Kidney (tissue), 14 donors: ENCODE data around the gene INAFM2. TPM values are rescaled to one million over a fixed set of nuclear protein-coding genes. Genes with fewer than 3 reads are reported as not detected.

ENCODE experiments used
- DNase-seq, 5 donors: peaks; one replicate each; pipeline ENCODE4 v3.0.0-alpha.2; 2013 to 2020
- FAIRE-seq: peaks from 2 replicates; lab custom pipeline; 2012; peaks lifted over from hg19 to GRCh38; lab: Jason Lieb, UNC
- H3K27ac ChIP-seq, 2 donors: one replicate each; pipeline ENCODE4 v1.7.0; 2013; ENCODE audit warnings: low read depth in 2 of 2, low read length in 2 of 2, inconsistent platforms in 1 of 2
- H3K27me3 ChIP-seq: one replicate; pipeline ENCODE4 v1.7.1; 2013; ENCODE audit warnings: low read length, inconsistent platforms; ENCODE audit not compliant: control insufficient read depth, insufficient read depth
- H3K36me3 ChIP-seq, 3 donors: one replicate each; pipeline versions ENCODE4 v1.7.0 to v1.7.1; 2013; ENCODE audit warnings: low read length in 3 of 3, control low read depth in 1 of 3, inconsistent platforms in 1 of 3; ENCODE audit not compliant: insufficient read depth in 3 of 3, control insufficient read depth in 2 of 3
- H3K4me1 ChIP-seq, 3 donors: one replicate each; pipeline versions ENCODE4 v1.7.0 to v1.7.1; 2013; ENCODE audit warnings: low read length in 3 of 3, inconsistent platforms in 1 of 3, low read depth in 1 of 3; ENCODE audit not compliant: control insufficient read depth in 2 of 3, insufficient read depth in 2 of 3
- H3K4me3 ChIP-seq, 3 donors: one replicate each; pipeline versions ENCODE4 v1.7.0 to v1.8.1; 2013; ENCODE audit warnings: low read length in 3 of 3, control low read depth in 1 of 3, inconsistent platforms in 1 of 3
- H3K9ac ChIP-seq, 3 donors: one replicate each; pipeline versions ENCODE4 v1.7.0 to v1.7.1; 2013; ENCODE audit warnings: low read length in 3 of 3, control low read depth in 1 of 3, inconsistent platforms in 1 of 3
- H3K9me3 ChIP-seq, 3 donors: one replicate each; pipeline versions ENCODE4 v1.7.0 to v1.7.1; 2013; ENCODE audit warnings: low read length in 3 of 3, control low read depth in 1 of 3, inconsistent platforms in 1 of 3; ENCODE audit not compliant: control insufficient read depth in 2 of 3, insufficient read depth in 1 of 3
- CTCF ChIP-seq: IDR thresholded peaks from 3 replicates; pipeline ENCODE4 v1.5.1; 2012; ENCODE audit warnings: mild to moderate bottlenecking, moderate library complexity, borderline replicate concordance; ENCODE audit not compliant: insufficient read depth; ENCODE audit errors: extremely low read depth
- intact Hi-C: fragments of 100-400 bp; cut with DNase I; formaldehyde crosslinking; loops from one replicate; pipeline ENCODE4 v1.11.1; 2022
- polyA plus RNA-seq: library from polyadenylated mRNA; stranded (reverse); fragments of 350-450 nt; fragmentation: Illumina TruSeq; extraction: RNeasy Lipid Tissue Mini Kit (QIAGEN cat#74804); gene quantifications from one replicate; pipeline ENCODE4 v1.2.3, GENCODE V29; 2014; ENCODE audit warnings: low read depth, low replicate concordance; ENCODE audit not compliant: insufficient read depth
- total RNA-seq: library from RNA; stranded (reverse); fragmentation: NEBNext Ultra II Directional; extraction: Animal tissue kit (Norgen Biotek cat#: 25700); gene quantifications from one replicate; pipeline ENCODE4 v1.2.1, GENCODE V29; 2021
- donor health status: control.
- donor health status: control.
- donor health status: control.
- donor health status: control.
- donor health status: control.
- donor health status: DM: yes; HTN: yes; CAD: no.
- donor health status: Normal renal cell carcinoma (clear cell type).

The INAFM2 gene
- total and polyA plus RNA-seq, 2 donors from 2014 or later, result 14.7 to 21.6 TPM

- H3K9ac ChIP-seq, result no peak overlapping the region
- no peak for TF ChIP-seq CTCF
- H3K9me3 ChIP-seq, result no peaks in the 10 kb centered on the region
- H3K4me1 ChIP-seq, result peaks cover 0 to 13% (median 0%) of the 10 kb centered on the region in 3 donors
- intact Hi-C loops, result no loop called here
- H3K27ac ChIP-seq, result no peak overlapping the region
- H3K27me3 ChIP-seq, result no peaks in the 10 kb centered on the region
- no peak for DNase-seq
- no peaks in the 10 kb centered on the region for H3K36me3 ChIP-seq
- FAIRE-seq, result no peak
- H3K4me3 ChIP-seq, result no peak overlapping the region
Observed at GRCh38 chr15:40357246-40357645, 33.8 kb downstream of the INAFM2 start.

DNA sequence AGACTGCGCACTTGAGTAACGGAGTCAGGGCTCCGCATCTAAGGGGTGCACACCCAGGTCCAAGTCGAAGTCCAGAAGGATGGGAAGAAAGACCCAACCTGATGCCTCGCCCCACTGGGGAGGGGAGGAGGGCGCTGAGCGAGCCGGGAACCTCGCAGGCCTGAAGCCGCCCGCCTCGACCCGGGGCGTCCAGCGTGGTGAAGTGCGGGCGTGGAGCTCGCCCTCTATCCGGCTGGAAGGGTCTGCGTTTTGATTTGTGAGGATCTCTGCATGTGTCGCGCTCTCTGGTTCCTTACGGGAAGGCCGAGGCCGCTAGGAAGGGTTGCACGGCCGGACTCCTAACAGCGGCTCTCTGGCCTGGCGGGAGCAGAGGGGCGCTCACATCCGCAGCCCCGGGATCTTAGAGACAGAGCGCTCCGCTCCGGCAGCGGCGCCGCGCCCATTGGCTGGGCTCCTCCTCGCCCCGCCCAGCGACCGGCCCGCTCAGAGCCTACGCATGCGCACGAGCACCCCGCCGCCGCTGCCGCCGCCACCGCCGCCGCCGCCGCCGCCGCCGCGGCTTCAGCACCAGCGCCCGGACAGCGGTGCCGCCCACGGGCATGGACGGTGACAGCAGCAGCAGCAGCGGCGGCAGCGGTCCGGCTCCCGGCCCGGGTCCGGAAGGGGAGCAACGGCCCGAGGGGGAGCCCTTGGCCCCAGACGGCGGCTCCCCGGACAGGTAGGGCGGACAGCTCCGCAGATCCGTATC is 34.4 kb downstream of the INAFM2 start, which contains the start of gene DISP2:
Gene DISP2, plus strand, starts transcription at position 497 of the 748 bp plus-strand sequence. Its CDS starts 103 bp downstream, at position 600.
- FAIRE-seq (no peak), DNase-seq (peak; percentile 91 to 95 (median 93))

DNA sequence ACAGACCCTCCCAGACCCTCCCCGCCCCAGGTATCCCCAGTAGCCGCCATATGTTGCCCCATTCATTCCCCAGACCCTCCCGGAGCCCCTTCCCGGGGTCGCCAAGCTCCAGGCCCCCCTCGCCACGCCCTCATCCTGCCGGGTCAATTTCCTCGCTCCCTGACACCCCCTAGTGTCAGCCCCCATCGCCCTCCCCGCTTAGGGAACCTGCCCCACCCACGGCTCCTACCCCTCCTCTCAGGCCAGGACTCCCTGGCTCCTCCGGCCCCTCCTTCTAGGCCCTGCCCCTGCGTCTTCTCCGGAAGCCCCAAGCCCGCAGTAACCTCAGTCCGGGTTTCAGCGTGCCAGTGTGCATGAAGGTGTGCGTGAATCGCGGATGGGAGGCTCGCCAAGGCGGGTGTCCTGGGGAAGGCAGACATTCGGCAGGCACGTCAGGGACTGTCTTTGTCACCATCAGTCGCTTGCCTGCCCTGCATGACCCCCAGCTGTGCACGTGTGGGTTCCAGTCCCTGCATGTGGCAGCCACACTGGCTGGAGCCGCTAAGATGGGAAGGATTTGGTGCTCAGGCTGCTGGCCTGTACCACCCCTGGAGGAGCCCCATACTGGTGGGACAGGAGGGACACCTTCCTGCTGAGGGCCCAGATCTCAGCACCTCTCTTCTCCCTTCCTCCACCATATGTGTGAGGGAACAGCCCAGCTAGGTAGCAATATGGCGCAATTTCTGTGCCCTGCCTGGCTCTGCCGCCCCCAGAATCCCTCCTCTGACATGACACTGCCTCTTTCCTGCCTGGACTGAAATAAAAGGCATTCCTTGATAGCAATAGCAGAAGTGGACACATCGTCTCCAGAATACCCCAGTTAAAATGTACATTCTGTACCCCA is 35.2 kb downstream of the INAFM2 start:
- Histone ChIP-seq H3K36me3 (no peaks in the 10 kb centered on the region), H3K4me1 (peaks cover 0 to 13% (median 0%) of the 10 kb centered on the region in 3 donors), H3K27me3 (no peaks in the 10 kb centered on the region), H3K9me3 (no peaks in the 10 kb centered on the region), H3K9ac (no peak overlapping the region), H3K4me3 (no peak overlapping the region), H3K27ac (no peak overlapping the region)
- no peak for TF ChIP-seq CTCF
- intact Hi-C loops, result no loop called here
- peak in 2 of 5 donors; percentile 24 to 78 for DNase-seq
- no peak for FAIRE-seq

More for the DNA sequence above, 34.4 kb downstream of the INAFM2 start, which contains the start of gene DISP2:
- H3K9ac ChIP-seq, result peak within 1 kb of the TSS in 1 of 3 donors; percentile 12
- intact Hi-C loops, result no loop called here
- H3K9me3 ChIP-seq, result no peaks in the 10 kb centered on the region
- TF ChIP-seq CTCF, result no peak
- H3K27ac ChIP-seq, result no peak within 1 kb of the TSS
- peaks cover 0 to 13% (median 0%) of the 10 kb centered on the region in 3 donors for H3K4me1 ChIP-seq
- no peaks in the 10 kb centered on the region for H3K27me3 ChIP-seq
- H3K36me3 ChIP-seq, result no peaks in the 10 kb centered on the region
- peak within 1 kb of the TSS in 2 of 3 donors; percentile 55 to 61 for H3K4me3 ChIP-seq
